HepG2 (cell line): ENCODE measurements around the gene S1PR2. TPM values are rescaled to one million over a fixed set of nuclear protein-coding genes. Genes with fewer than 3 reads are reported as not detected.
A peak's percentile ranks its signal among the peaks of the same experiment; 100 is the strongest.
"Not testable (repeated sequence)": the region's sequence is repeated elsewhere in the genome, so short reads cannot be mapped to it uniquely, and the experiment has no call there.

Source experiments
- ATAC-seq: fragments of 200-7000 bp; cut with Tn5 transposase; 3 replicates; pipeline ENCODE4 v1.9.1; 2020; ENCODE audit warnings: mild to moderate bottlenecking, moderate library complexity
- BruUV-seq: library from RNA; stranded (reverse); fragments of 400-500 nt; replicated peaks from 2 replicates; lab custom pipeline; 2021; lab: Mats Ljungman, UMichigan
- CTCF ChIA-PET: fragments of 300-600 bp; formaldehyde crosslinking; extraction: SDS; loops from one replicate; lab custom pipeline; 2021; ENCODE audit warnings: low total read pairs, inconsistent platforms, low intra/inter-chr PET ratio; lab: Yijun Ruan, JAX
- POLR2A ChIA-PET: fragments of 350-600 bp; sonication (Branson Sonifier 250); formaldehyde crosslinking; loops from one replicate; lab custom pipeline; 2020; ENCODE audit warnings: antibody characterized with exemption, inconsistent platforms; lab: Yijun Ruan, JAX
- DNase-seq: peaks from one replicate; pipeline ENCODE4 v3.0.0-alpha.2; 2015; ENCODE audit warnings: low spot score
- FAIRE-seq: peaks from 3 replicates; lab custom pipeline; 2011; peaks lifted over from hg19 to GRCh38; lab: Jason Lieb, UNC
- H2AFZ ChIP-seq: one replicate; pipeline ENCODE4 v1.6.1; 2011; ENCODE audit warnings: low read length, inconsistent platforms
- H3K27ac ChIP-seq: fragments of 300-600 bp; 3 replicates; pipeline ENCODE4 v1.8.0; 2011; ENCODE audit warnings: mixed run types, mild to moderate bottlenecking, mixed read lengths, low read length, inconsistent platforms; ENCODE audit not compliant: insufficient read depth; ENCODE audit errors: extremely low read length
- H3K27me3 ChIP-seq, 2 experiments: fragments of 200-600 bp in 1 of 2; 2 replicates in 1 of 2; 3 replicates in 1 of 2; pipeline versions ENCODE4 v1.6.0 to v1.8.0; 2011; ENCODE audit warnings: low read length in 2 of 2, mild to moderate bottlenecking in 2 of 2, moderate library complexity in 2 of 2, inconsistent platforms in 1 of 2; ENCODE audit not compliant: insufficient read depth in 2 of 2, control insufficient read depth in 1 of 2
- H3K36me3 ChIP-seq, 2 experiments: fragments of 200-600 bp in 1 of 2; replicated peaks in 1 of 2; 2 replicates in 1 of 2; 3 replicates in 1 of 2; pipeline versions ENCODE4 v1.5.1 to v1.8.0; 2011; ENCODE audit warnings: low read length in 2 of 2, inconsistent platforms in 1 of 2; ENCODE audit not compliant: insufficient read depth in 2 of 2, control insufficient read depth in 1 of 2
- H3K4me1 ChIP-seq: 2 replicates; pipeline ENCODE4 v1.5.1; 2012; ENCODE audit warnings: low read length, inconsistent platforms; ENCODE audit not compliant: insufficient read depth
- H3K4me2 ChIP-seq: 2 replicates; pipeline ENCODE4 v1.6.0; 2011; ENCODE audit warnings: low read depth, low read length, inconsistent platforms
- H3K4me3 ChIP-seq, 3 experiments: fragments of 200-600 bp in 1 of 3; sonication (generic), shearing (Covaris generic) in 1 of 3; replicated peaks in 1 of 3; 2 replicates each; pipeline ENCODE4 v1.5.1; 2011 to 2016; ENCODE audit warnings: low read length in 3 of 3, inconsistent platforms in 2 of 3, low read depth in 2 of 3, mild to moderate bottlenecking in 2 of 3, control low read depth in 1 of 3, mixed read lengths in 1 of 3; ENCODE audit not compliant: insufficient read depth in 1 of 3
- H3K79me2 ChIP-seq: one replicate; pipeline ENCODE4 v1.6.1; 2011; ENCODE audit warnings: low read length, inconsistent platforms; ENCODE audit not compliant: insufficient read depth
- H3K9ac ChIP-seq: 2 replicates; pipeline ENCODE4 v1.6.0; 2011; ENCODE audit warnings: mild to moderate bottlenecking, low read depth, low read length, inconsistent platforms; ENCODE audit not compliant: insufficient read depth
- H3K9me3 ChIP-seq: 2 replicates; pipeline ENCODE4 v1.5.1; 2012; ENCODE audit warnings: mild to moderate bottlenecking, low read length
- H4K20me1 ChIP-seq: 2 replicates; pipeline ENCODE4 v1.6.0; 2011; ENCODE audit warnings: inconsistent platforms, mild to moderate bottlenecking, low read length, moderate library complexity; ENCODE audit not compliant: insufficient read depth
- CENPBD1 ChIP-seq: sonication (generic); formaldehyde crosslinking; IDR thresholded peaks from 2 replicates; pipeline ENCODE4 v1.8.0; 2022; ENCODE audit warnings: missing genetic modification reagents, low read depth, mild to moderate bottlenecking, borderline replicate concordance
- PITX1 ChIP-seq: sonication (generic); formaldehyde crosslinking; IDR thresholded peaks from 2 replicates; pipeline ENCODE4 v1.5.1; 2020; ENCODE audit warnings: mild to moderate bottlenecking, missing genetic modification reagents
- ZBTB3 ChIP-seq: sonication (generic); formaldehyde crosslinking; IDR thresholded peaks from 2 replicates; pipeline ENCODE4 v1.4.0; 2020; ENCODE audit warnings: low read depth, mild to moderate bottlenecking, moderate library complexity, missing genetic modification reagents, borderline replicate concordance
- WGBS: methylation state at CpG from one replicate; pipeline ENCODE4 v1.1.6; 2017; ENCODE audit warnings: low lambda C conversion rate; 5-methylcytosine and 5-hydroxymethylcytosine counted together
- in situ Hi-C: cut with HindIII; loops from 2 replicates; pipeline ENCODE4 v1.10.0; 2017; ENCODE audit warnings: low pct_unique_long_range_greater_than_20kb; ENCODE audit not compliant: extremely low pct_ligation_motif_present
- intact Hi-C: fragments of 100-400 bp; cut with micrococcal nuclease; formaldehyde crosslinking; loops from one replicate; pipeline ENCODE4 v1.10.0; 2022; ENCODE audit not compliant: unreplicated experiment
- polyA plus RNA-seq, 8 experiments: library from polyadenylated mRNA; depleted of rRNA in 3 of 8; stranded (reverse) in 7 of 8; unstranded in 1 of 8; fragments of >200 nt; fragmentation: Illumina TruSeq in 4 of 8; extraction: Trizol in 4 of 8; gene quantifications; 2 replicates each; pipeline versions ENCODE4 v1.2.1 to v1.2.3, GENCODE V29; 2011 to 2016; ENCODE audit warnings: low read depth in 4 of 8, missing spikeins in 1 of 8, mixed read lengths in 1 of 8; ENCODE audit not compliant: insufficient read depth in 1 of 8
- total RNA-seq, 5 experiments: library from RNA; depleted of rRNA; stranded (reverse); fragments of >200 nt; fragmentation: Illumina TruSeq; extraction: Trizol; gene quantifications; 2 replicates each; pipeline ENCODE4 v1.2.3, GENCODE V29; 2016; ENCODE audit warnings: low read depth in 1 of 5

S1PR2 gene
- total and polyA plus RNA-seq, 2 of the 13 experiments (the other 11 are each of a cell fraction or from before 2014, with no cell fraction given) = 0.91 to 1.3 TPM

- no peak for TF ChIP-seq CENPBD1
Measured at GRCh38 chr19:10238172-10238783, 7.1 kb upstream of the S1PR2 start (continued).

GRCh38 chr19:10237702-10238101 lies 6.6 kb upstream of the S1PR2 start:
- TF ChIP-seq PITX1 (CRISPR knock-in tag) (peak; percentile 0; the same call in 1 of the 2 replicates), ZBTB3 (no peak)
- Histone ChIP-seq H3K4me1 (peaks cover 60% of the 10 kb centered on the region), H2AFZ (no peak overlapping the region), H4K20me1 (no peaks in the 10 kb centered on the region), H3K4me3 (no peak overlapping the region), H3K27me3 (no peaks in the 10 kb centered on the region; a peak in 1 of 5 replicates), H3K27ac (no peak overlapping the region), H3K9me3 (no peaks in the 10 kb centered on the region), H3K79me2 (no peaks in the 10 kb centered on the region), H3K9ac (no peak overlapping the region), H3K36me3 (no peaks in the 10 kb centered on the region), H3K4me2 (0 out of 2 replicates have a peak overlapping the region, but pooled peaks have one; percentile 3)
- ChIA-PET CTCF (interaction anchor here (0.8 kb wide), 1 partner anchor 13 kb away, joined by 3 read pairs; no protein-coding TSS in a partner anchor), POLR2A (interaction anchor here (1.1 kb wide), 1 partner anchor 14 kb away, joined by 5 read pairs; the partner anchor contains the start of gene MRPL4)
- FAIRE-seq (no peak), ATAC-seq (peak; percentile 40), DNase-seq (no peak)
- in situ Hi-C loops = loop anchor here (10.0 kb wide), 1 partner anchor 303 kb away; the partner anchor contains the start of gene OLFM2
- no TSS peak for BruUV-seq
- intact Hi-C loops = loop anchor here (5.0 kb wide), 1 partner anchor 45 kb away; the partner anchor contains the start of gene DNMT1
- WGBS = 55% methylated on average over 6 of the region's 6 CpGs

GRCh38 chr19:10235409-10235808 lies 4.3 kb upstream of the S1PR2 start:
- FAIRE-seq, H3K9ac ChIP-seq, H3K9me3 ChIP-seq, CTCF ChIA-PET, H3K27me3 ChIP-seq, DNase-seq, H3K4me3 ChIP-seq, H3K79me2 ChIP-seq, H2AFZ ChIP-seq, H3K27ac ChIP-seq, ATAC-seq, H3K36me3 ChIP-seq, H4K20me1 ChIP-seq, BruUV-seq: not testable (repeated sequence)
- 89% methylated on average over 7 of the region's 7 CpGs for WGBS
- H3K4me1 ChIP-seq = peaks cover 64% of the 10 kb centered on the region
- intact Hi-C loops (loop anchor here (5.0 kb wide), 1 partner anchor 43 kb away; the partner anchor contains the start of gene DNMT1), in situ Hi-C loops (loop anchor here (10.0 kb wide), 1 partner anchor 301 kb away; the partner anchor contains the start of gene OLFM2)
- H3K4me2 ChIP-seq = 0 out of 2 replicates have a peak overlapping the region, but pooled peaks have one; percentile 23
- POLR2A ChIA-PET = interaction anchor here (0.6 to 0.9 kb wide), 2 partner anchors 15 to 134 kb away, joined by 3 to 7 read pairs; no protein-coding TSS in a partner anchor
